CD4-positive, alpha-beta T cell treated with Interleukin-6 for 4 hours (primary cell): ENCODE data around the gene RAB36.
A peak's percentile ranks its signal among the peaks of the same experiment; 100 is the strongest.

Source experiments
- DNase-seq: peaks from one replicate; pipeline ENCODE4 v3.0.0-alpha.2; 2020; ENCODE audit warnings: mixed read lengths

The RAB36 gene

GRCh38 chr22:23108249-23109078 lies 36.8 kb upstream of the RAB36 start:
- DNase-seq: no peak

- no peak for DNase-seq
Observed at GRCh38 chr22:23109079-23109347, 36.3 kb upstream of the RAB36 start.

- no peak for DNase-seq
Observed at GRCh38 chr22:23109441-23109978, 35.8 kb upstream of the RAB36 start.

GRCh38 chr22:23110190-23110921 lies 34.9 kb upstream of the RAB36 start:
- DNase-seq: no peak

DNA sequence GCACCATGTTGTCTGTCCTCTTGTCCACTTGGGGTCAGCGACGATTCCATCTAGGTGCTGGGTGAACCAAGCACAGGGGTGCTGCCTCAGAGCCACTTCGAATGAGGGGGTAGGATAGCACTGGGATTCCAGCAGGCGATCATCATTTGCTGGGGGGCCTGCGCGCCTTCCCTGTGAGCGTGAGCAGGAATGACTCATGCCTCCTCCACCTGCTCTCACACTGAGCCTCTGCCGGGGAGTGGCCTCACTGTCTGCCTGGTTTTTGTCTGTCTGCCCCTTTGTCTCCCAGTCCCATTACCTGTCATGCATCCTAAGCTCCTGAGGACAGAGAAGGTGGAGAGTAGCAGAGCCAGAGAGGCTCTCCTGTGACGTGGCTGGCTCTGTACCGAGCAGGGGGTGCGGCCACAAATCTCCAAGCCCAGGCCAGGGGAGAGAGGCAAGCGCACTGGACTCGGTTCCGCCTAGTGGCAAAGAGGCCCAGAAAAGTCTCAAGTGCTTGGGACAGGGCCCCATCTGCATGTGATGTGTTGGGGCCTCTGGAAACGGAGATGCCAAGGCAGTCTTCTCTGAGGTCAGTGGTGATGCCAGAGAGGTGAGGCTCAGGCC lies 34.3 kb upstream of the RAB36 start:
- no peak for DNase-seq

DNA sequence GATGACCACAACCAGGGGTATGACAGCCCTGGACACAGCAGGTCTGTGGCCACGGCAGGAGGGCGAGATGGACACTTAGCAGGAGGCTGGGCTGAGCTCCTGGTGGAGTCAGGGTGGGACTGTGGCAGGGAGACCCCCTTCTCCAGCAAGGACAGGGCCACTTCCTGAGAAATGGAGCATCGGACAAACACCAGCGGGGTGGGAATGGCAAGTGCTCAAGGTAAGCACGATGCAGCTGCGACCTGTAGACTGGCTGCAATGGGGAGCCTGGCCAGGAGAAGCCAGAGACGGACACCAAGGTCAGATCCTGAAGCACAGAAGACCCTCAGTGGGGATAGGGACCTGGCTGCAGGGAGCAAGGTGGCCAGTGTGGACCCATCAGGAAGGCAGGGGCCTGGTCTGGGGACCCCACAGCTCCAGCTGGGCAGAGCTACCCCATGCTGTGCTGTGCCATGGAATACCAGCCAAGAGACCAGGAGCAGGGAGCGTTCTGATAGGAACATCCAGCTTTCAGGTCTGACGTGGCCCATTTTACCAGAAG lies 32.7 kb upstream of the RAB36 start:
- no peak for DNase-seq

GRCh38 chr22:23113067-23113846 lies 32.0 kb upstream of the RAB36 start:
- no peak for DNase-seq

GRCh38 chr22:23113847-23114720 lies 31.2 kb upstream of the RAB36 start:
- no peak for DNase-seq

DNA sequence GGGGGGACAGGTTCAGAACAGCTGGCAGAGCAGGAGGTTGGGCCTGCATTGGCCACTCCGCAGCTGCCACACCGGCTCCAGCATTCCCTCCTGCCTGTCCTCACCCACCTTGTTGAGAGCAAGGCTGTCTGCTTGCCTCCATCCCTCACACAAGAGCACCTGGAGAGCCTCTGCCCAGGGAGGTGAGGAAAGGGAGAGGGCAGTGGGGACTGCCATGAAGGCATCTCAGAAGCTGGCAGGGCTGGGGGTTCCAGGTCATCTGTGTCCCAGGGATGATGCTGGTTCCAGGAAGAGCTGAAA lies 30.6 kb upstream of the RAB36 start:
- no peak for DNase-seq

DNA sequence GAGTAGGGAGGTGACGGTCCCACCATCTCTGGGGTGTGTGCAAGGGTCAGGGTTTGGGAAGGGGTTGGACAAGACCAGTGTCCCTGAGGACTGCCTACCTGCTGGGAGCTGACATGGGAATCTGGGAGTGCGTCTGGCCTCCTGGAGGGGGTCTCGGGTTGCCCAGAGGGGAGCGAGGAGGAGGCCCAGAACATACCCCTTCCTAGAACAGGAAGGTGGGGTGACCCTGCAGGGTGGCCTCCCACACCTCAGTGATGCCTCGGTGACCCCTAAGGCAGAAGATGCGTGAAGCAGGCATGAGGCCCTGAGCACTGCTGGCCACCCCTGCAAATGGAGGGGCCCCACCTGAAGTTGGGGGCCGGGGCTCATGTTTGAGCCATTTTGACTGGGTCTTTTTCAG lies 29.9 kb upstream of the RAB36 start:
- DNase-seq: no peak

GRCh38 chr22:23115825-23116494 lies 29.3 kb upstream of the RAB36 start:
- DNase-seq: no peak

GRCh38 chr22:23116506-23117263 lies 28.6 kb upstream of the RAB36 start:
- DNase-seq: no peak

- DNase-seq: no peak
Observed at GRCh38 chr22:23117275-23117674, 28.0 kb upstream of the RAB36 start.

DNA sequence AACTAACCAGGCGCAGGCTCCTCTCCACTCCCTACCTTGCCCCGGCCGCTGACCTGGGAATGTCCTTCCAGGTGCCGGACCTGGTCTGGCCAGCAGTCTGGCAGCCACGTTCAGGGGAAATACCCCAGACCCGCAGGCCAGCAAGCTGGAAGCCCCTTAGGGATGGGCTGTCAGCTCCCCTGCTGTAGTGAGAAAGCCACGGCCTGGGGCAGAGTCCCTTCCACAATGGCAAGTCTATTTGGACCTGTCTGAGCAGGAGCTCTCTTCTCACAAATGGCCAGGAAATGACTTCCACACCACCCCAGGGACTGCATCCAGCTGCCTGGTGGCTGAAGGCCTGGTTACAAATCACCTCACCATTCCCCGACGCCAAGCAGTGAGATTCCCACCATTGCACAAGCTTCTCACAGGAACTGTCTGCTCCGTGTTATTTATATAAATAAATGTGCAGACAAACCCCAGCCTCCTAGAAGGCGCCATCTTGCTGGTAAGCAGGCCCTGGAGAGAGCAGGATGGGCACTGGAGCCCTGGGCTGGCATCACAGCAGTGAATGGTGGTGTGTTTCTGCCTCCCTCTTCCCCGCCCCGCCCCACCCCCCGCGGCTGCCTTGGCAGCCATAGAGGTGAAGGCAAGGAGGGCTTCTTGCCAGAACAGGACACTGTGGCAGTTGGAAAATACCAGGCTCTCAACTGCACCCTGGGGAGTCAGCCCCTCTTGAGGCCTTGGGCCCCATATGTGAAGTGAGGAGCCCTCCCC lies 27.2 kb upstream of the RAB36 start:
- DNase-seq: no peak

GRCh38 chr22:23118647-23119493 lies 26.4 kb upstream of the RAB36 start:
- no peak for DNase-seq

DNA sequence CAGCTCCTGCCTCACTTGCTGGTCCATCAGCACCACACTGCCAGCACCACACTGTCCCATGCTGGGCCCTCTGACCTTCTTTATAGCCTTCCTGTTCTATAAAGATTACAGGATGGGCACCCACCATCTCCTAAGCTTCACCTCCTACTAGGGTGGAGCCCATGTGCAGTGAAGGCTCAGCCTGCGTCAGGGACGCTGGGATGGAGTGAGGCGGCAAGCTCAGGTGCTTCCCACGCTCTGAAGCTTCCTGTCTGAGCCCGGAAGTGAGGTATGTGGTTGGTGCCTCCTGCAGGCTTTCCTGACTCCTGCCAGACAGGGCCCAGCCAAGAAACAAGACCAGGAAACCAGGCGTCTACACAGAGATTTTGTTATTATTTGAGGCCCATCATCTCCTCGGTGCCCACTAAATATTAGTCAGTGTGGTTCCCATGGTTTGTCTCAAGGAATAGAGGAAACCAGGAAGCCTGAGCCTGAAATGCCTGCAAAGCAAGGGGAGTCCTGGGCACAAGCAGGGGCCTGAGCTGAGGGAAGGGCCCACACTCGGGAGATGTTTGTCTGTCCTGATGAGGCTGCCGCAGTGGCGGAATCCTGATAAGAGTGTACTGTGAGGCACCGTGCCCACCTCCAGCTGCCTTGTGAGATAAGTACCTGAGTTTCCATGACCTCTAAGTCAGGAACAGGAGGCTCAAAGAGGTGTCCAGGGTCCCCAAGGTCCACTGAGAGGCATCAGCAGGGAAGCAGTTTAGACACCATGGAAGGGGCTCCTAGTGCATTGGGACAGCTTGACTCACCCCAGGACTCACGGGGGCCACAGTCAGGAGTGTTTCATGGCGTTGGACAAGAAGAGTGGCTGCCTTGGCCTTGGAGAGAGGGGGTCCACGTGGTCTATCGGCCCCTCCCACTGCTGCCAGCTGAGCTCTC lies 25.5 kb upstream of the RAB36 start:
- peak; percentile 73 for DNase-seq

DNA sequence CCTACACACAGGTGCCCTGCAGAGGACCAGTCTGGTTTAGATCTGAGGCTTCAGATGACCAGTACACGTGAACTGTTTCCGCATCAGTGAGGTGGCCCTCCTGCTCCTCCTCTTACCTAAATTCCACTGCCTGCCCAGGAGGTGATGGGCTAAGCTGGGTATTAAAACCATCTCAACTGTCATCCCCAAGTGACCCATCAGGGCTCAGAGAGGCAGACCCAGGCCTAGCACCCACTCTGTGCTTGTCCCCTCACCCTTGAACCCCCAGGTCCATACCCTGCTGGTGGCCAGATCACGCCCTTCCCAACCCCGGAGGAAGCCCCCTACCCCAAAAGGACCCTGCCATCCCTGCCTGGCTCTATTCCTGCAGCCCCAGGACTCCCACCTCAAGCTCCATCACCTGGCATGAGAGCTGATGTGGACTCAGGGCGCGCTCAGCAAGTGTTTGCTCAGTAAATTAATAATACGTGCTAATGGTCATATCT lies 24.8 kb upstream of the RAB36 start:
- no peak for DNase-seq
